ENCODE data around the gene C10orf90. TPM values are rescaled to one million over a fixed set of nuclear protein-coding genes. Genes with fewer than 3 reads are reported as not detected.

C10orf90 gene
- total RNA-seq, 1 experiment from 2014 or later: not detected

GRCh38 chr10:126621846-126622245 lies 48.6 kb downstream of the C10orf90 start:
- H2AK5ac ChIP-seq (ENCODE audit: insufficient read length, low read length): no peak overlapping the region
- H3K9me3 ChIP-seq (ENCODE audit: control insufficient read depth, low read depth, low read length): no peaks in the 10 kb centered on the region
- H3K4me1 Mint-ChIP-seq: peaks cover 3 to 8% of the 10 kb centered on the region in 2 experiments; a peak in 2 of 4 replicates

More at GRCh38 chr10:126621846-126622245, 48.6 kb downstream of the C10orf90 start:
- Histone ChIP-seq H2BK20ac (ENCODE audit: low read depth, low read length, poor library complexity, severe bottlenecking) (no peak overlapping the region), H3K23me2 (ENCODE audit: insufficient read length, low read depth, low read length, poor library complexity, severe bottlenecking) (no peaks in the 10 kb centered on the region), H3K56ac (ENCODE audit: insufficient read length, low read depth, low read length) (no peak overlapping the region), H3K27me3 (ENCODE audit: insufficient read depth, low read length) (no peaks in the 10 kb centered on the region), H3K14ac (ENCODE audit: insufficient read depth, low read length) (no peak overlapping the region), H3K18ac (ENCODE audit: insufficient read length, low read depth, low read length) (no peak overlapping the region), H3K4ac (ENCODE audit: low read depth, low read length) (no peak overlapping the region), H4K20me1 (ENCODE audit: control insufficient read depth, insufficient read depth, insufficient read length) (no peaks in the 10 kb centered on the region), H2BK5ac (ENCODE audit: insufficient read length, low read length) (no peak overlapping the region), H3K4me2 (ENCODE audit: insufficient read depth, insufficient read length, low read length) (no peak overlapping the region), H2BK120ac (ENCODE audit: low read depth, low read length, poor library complexity, severe bottlenecking) (no peak overlapping the region), H2AFZ (ENCODE audit: low read length) (no peak overlapping the region), H4K5ac (ENCODE audit: insufficient read length, low read depth, low read length) (no peak overlapping the region), H3K9ac (ENCODE audit: extremely low read depth, insufficient read length, low read length) (no peak overlapping the region), H3K79me2 (ENCODE audit: insufficient read depth, low read length) (no peaks in the 10 kb centered on the region), H3T11ph (ENCODE audit: low read length) (no peak overlapping the region), H4K8ac (replicated peaks; ENCODE audit: insufficient read length, low read depth, low read length) (no peak overlapping the region), H4K91ac (ENCODE audit: insufficient read length, low read depth, low read length) (no peak overlapping the region), H3K4me1 (ENCODE audit: insufficient read depth, low read length) (no peaks in the 10 kb centered on the region), H3K27ac (ENCODE audit: insufficient read length, low read depth, low read length) (no peak overlapping the region), H3K79me1 (ENCODE audit: insufficient read depth, low read depth, low read length, poor library complexity, severe bottlenecking) (no peaks in the 10 kb centered on the region), H3K23ac (ENCODE audit: insufficient read length, low read depth, low read length) (no peak overlapping the region), H2BK15ac (ENCODE audit: low read depth, low read length) (no peak overlapping the region), H2BK12ac (ENCODE audit: insufficient read length, low read depth, low read length) (no peak overlapping the region)
- Mint-ChIP-seq H3K27me3 (ENCODE audit: low read depth) (peaks cover 2% of the 10 kb centered on the region; the same call in 1 of the 2 replicates), H3K27ac (no peak overlapping the region), H3K36me3 (ENCODE audit: insufficient read depth in 1 of 3, low read depth in 3 of 3) (no peaks in the 10 kb centered on the region), H3K9me3 (peaks cover 0 to 3% of the 10 kb centered on the region in 2 experiments; a peak in 2 of 5 replicates), H3K4me3 (no peak overlapping the region)
- DNase-seq: no peak
- WGBS (ENCODE audit: extremely low coverage, insufficient read length, low lambda C conversion rate): no CpG with 5 or more reads among the region's 7 CpGs
- TF ChIP-seq, protein P1, sequence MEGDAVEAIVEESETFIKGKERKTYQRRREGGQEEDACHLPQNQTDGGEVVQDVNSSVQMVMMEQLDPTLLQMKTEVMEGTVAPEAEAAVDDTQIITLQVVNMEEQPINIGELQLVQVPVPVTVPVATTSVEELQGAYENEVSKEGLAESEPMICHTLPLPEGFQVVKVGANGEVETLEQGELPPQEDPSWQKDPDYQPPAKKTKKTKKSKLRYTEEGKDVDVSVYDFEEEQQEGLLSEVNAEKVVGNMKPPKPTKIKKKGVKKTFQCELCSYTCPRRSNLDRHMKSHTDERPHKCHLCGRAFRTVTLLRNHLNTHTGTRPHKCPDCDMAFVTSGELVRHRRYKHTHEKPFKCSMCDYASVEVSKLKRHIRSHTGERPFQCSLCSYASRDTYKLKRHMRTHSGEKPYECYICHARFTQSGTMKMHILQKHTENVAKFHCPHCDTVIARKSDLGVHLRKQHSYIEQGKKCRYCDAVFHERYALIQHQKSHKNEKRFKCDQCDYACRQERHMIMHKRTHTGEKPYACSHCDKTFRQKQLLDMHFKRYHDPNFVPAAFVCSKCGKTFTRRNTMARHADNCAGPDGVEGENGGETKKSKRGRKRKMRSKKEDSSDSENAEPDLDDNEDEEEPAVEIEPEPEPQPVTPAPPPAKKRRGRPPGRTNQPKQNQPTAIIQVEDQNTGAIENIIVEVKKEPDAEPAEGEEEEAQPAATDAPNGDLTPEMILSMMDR (conservative IDR thresholded peaks at IDR 0.05): no peak

All from H9 (cell line).